MCF 10A (cell line): ENCODE results near the gene GUK1. TPM values are rescaled to one million over a fixed set of nuclear protein-coding genes. Genes with fewer than 3 reads are reported as not detected.

Experiments used
- BruUV-seq: library from RNA; stranded (reverse); fragments of 400-500 nt; replicated peaks from 2 replicates; lab custom pipeline; 2021; lab: Mats Ljungman, UMichigan
- CTCF ChIA-PET: fragments of 300-600 bp; sonication (Branson Sonifier 250); formaldehyde crosslinking; extraction: SDS; loops from one replicate; lab custom pipeline; 2021; ENCODE audit warnings: antibody characterized with exemption, inconsistent platforms; lab: Yijun Ruan, JAX
- POLR2A ChIA-PET: fragments of 300-600, 350-650 bp; sonication (Branson Sonifier 250); formaldehyde crosslinking; extraction: SDS; loops from one replicate; lab custom pipeline; 2020; ENCODE audit warnings: antibody characterized with exemption, inconsistent platforms; lab: Yijun Ruan, JAX
- DNase-seq: peaks from one replicate; pipeline ENCODE4 v3.0.0-alpha.2; 2018; ENCODE audit not compliant: unreplicated experiment
- H3K27ac Mint-ChIP-seq: one replicate; pipeline ENCODE4 v1.8.0; 2022; ENCODE audit warnings: mild to moderate bottlenecking, low read depth, mixed read lengths; ENCODE audit not compliant: unreplicated experiment
- H3K27me3 Mint-ChIP-seq: one replicate; pipeline ENCODE4 v1.8.0; 2022; ENCODE audit warnings: mixed read lengths; ENCODE audit not compliant: insufficient read depth, unreplicated experiment
- H3K36me3 Mint-ChIP-seq: one replicate; pipeline ENCODE4 v1.8.0; 2022; ENCODE audit warnings: mild to moderate bottlenecking, moderate library complexity, mixed read lengths; ENCODE audit not compliant: insufficient read depth, unreplicated experiment
- H3K4me1 Mint-ChIP-seq: one replicate; pipeline ENCODE4 v1.8.0; 2022; ENCODE audit warnings: mixed read lengths; ENCODE audit not compliant: insufficient read depth, unreplicated experiment
- H3K4me3 Mint-ChIP-seq: one replicate; pipeline ENCODE4 v1.8.0; 2022; ENCODE audit warnings: mild to moderate bottlenecking, moderate library complexity, mixed read lengths; ENCODE audit not compliant: unreplicated experiment
- H3K9me3 Mint-ChIP-seq: one replicate; pipeline ENCODE4 v1.8.0; 2022; ENCODE audit warnings: mixed read lengths; ENCODE audit not compliant: unreplicated experiment
- CTCF ChIP-seq: fragments of 200-600 bp; IDR thresholded peaks from one replicate; pipeline ENCODE4 v1.8.0; 2022; ENCODE audit warnings: antibody characterized with exemption, mild to moderate bottlenecking; ENCODE audit not compliant: unreplicated experiment
- intact Hi-C: fragments of 100-400 bp; cut with micrococcal nuclease; formaldehyde crosslinking; loops from 2 replicates; pipeline ENCODE4 v1.14.1; 2022
- total RNA-seq: library from RNA; stranded (reverse); gene quantifications from 2 replicates; pipeline ENCODE4 v1.2.3, GENCODE V29; 2022

Gene GUK1
- total RNA-seq, 1 experiment from 2014 or later, result 495 TPM

- no peak overlapping the region for H3K27ac Mint-ChIP-seq
- H3K27me3 Mint-ChIP-seq, result no peaks in the 10 kb centered on the region
- H3K4me3 Mint-ChIP-seq, result no peak overlapping the region
- CTCF ChIA-PET, result interaction anchor here (0.8 to 1.3 kb wide), 2 partner anchors 71 to 96 kb away, joined by 3 to 6 read pairs; partner anchors contain the start of gene IBA57
- POLR2A ChIA-PET, result interaction anchor here (0.5 to 5.9 kb wide), 5 partner anchors 9 to 1758 kb away, joined by 3 to 41 read pairs (median 4); partner anchors contain the start of gene ARF1
- H3K4me1 Mint-ChIP-seq, result peaks cover 50% of the 10 kb centered on the region
- no TSS peak for BruUV-seq
- no peak for DNase-seq
- H3K36me3 Mint-ChIP-seq, result peaks cover 96% of the 10 kb centered on the region
- intact Hi-C loops, result no loop called here
- peaks cover 18% of the 10 kb centered on the region for H3K9me3 Mint-ChIP-seq
- no peak for TF ChIP-seq CTCF
Measured at GRCh38 chr1:228095161-228095560, 44.9 kb upstream of the GUK1 start.

- no peaks in the 10 kb centered on the region for H3K27me3 Mint-ChIP-seq
- intact Hi-C loops, result no loop called here
- H3K36me3 Mint-ChIP-seq, result peaks cover 96% of the 10 kb centered on the region
- peaks cover 43% of the 10 kb centered on the region for H3K4me1 Mint-ChIP-seq
- no peak overlapping the region for H3K4me3 Mint-ChIP-seq
- DNase-seq, result no peak
- ChIA-PET CTCF (interaction anchor here (1.3 kb wide), 1 partner anchor 97 kb away, joined by 6 read pairs; no protein-coding TSS in a partner anchor), POLR2A (interaction anchor here (5.9 kb wide), 1 partner anchor 13 kb away, joined by 41 read pairs; the partner anchor contains the start of gene ARF1)
- H3K9me3 Mint-ChIP-seq, result peaks cover 18% of the 10 kb centered on the region
- no peak overlapping the region for H3K27ac Mint-ChIP-seq
- no TSS peak for BruUV-seq
- no peak for TF ChIP-seq CTCF
Measured at GRCh38 chr1:228095938-228096337, 44.1 kb upstream of the GUK1 start.

- no TSS peak for BruUV-seq
- CTCF ChIA-PET, result interaction anchor here (0.7 to 1.4 kb wide), 2 partner anchors 13 to 656 kb away, joined by 3 to 5 read pairs; no protein-coding TSS in a partner anchor
- no peak for TF ChIP-seq CTCF
- DNase-seq, result no peak
- H3K9me3 Mint-ChIP-seq, result peaks cover 18% of the 10 kb centered on the region
- POLR2A ChIA-PET, result interaction anchor here (0.6 to 5.6 kb wide), 4 partner anchors 8 to 873 kb away, joined by 3 to 56 read pairs (median 4); no protein-coding TSS in a partner anchor
- peaks cover 43% of the 10 kb centered on the region for H3K4me1 Mint-ChIP-seq
- H3K4me3 Mint-ChIP-seq, result no peak overlapping the region
- no peak overlapping the region for H3K27ac Mint-ChIP-seq
- intact Hi-C loops, result no loop called here
- H3K27me3 Mint-ChIP-seq, result no peaks in the 10 kb centered on the region
- H3K36me3 Mint-ChIP-seq, result peaks cover 96% of the 10 kb centered on the region
Measured at GRCh38 chr1:228096416-228097332, 43.4 kb upstream of the GUK1 start.
